Activated CD8-positive, alpha-beta T cell treated with anti-CD3 and anti-CD28 coated beads, Interleukin-2, amount 10 ng/mL, durations not matched to agents 7 days and 5 days (primary cell): ENCODE results near the gene ATR. TPM values are rescaled to one million over a fixed set of nuclear protein-coding genes. Genes with fewer than 3 reads are reported as not detected.
"Not testable (repeated sequence)": the region's sequence is repeated elsewhere in the genome, so short reads cannot be mapped to it uniquely, and the experiment has no call there.

ENCODE experiments used
- ATAC-seq: fragments of 150-1000 bp; cut with Tn5 transposase; one replicate; pipeline ENCODE4 v1.10.0; 2021; ENCODE audit warnings: moderate library complexity
- CTCF ChIA-PET: fragments of 350-600 bp; sonication (Branson Sonifier 250); formaldehyde crosslinking; loops from one replicate; lab custom pipeline; 2021; ENCODE audit warnings: antibody characterized with exemption; lab: Charles Lee
- POLR2A ChIA-PET: fragments of 350-600 bp; sonication (Branson Sonifier 250); formaldehyde crosslinking; loops from one replicate; lab custom pipeline; 2021; ENCODE audit warnings: antibody characterized with exemption; lab: Charles Lee
- DNase-seq: peaks from one replicate; pipeline ENCODE4 v3.0.0-alpha.2; 2020
- H3K27ac Mint-ChIP-seq: one replicate; pipeline ENCODE4 v1.8.0; 2021; ENCODE audit warnings: mild to moderate bottlenecking, mixed read lengths
- H3K27me3 Mint-ChIP-seq: one replicate; pipeline ENCODE4 v1.8.0; 2021; ENCODE audit warnings: low read depth, mixed read lengths
- H3K36me3 Mint-ChIP-seq: one replicate; pipeline ENCODE4 v1.8.0; 2021; ENCODE audit warnings: low read depth, mixed read lengths
- H3K4me1 Mint-ChIP-seq: one replicate; pipeline ENCODE4 v1.8.0; 2021; ENCODE audit warnings: low read depth, mixed read lengths
- H3K4me3 Mint-ChIP-seq: one replicate; pipeline ENCODE4 v1.8.0; 2021; ENCODE audit warnings: mild to moderate bottlenecking, mixed read lengths
- H3K9me3 Mint-ChIP-seq: one replicate; pipeline ENCODE4 v1.8.0; 2022; ENCODE audit warnings: mixed read lengths; ENCODE audit not compliant: insufficient read depth
- total RNA-seq, 2 experiments: library from RNA; stranded (reverse); gene quantifications; one replicate each; pipeline ENCODE4 v1.2.3, GENCODE V29; 2021

The ATR gene
- total RNA-seq, 2 experiments from 2014 or later, result 33.6 to 35.8 TPM

DNA sequence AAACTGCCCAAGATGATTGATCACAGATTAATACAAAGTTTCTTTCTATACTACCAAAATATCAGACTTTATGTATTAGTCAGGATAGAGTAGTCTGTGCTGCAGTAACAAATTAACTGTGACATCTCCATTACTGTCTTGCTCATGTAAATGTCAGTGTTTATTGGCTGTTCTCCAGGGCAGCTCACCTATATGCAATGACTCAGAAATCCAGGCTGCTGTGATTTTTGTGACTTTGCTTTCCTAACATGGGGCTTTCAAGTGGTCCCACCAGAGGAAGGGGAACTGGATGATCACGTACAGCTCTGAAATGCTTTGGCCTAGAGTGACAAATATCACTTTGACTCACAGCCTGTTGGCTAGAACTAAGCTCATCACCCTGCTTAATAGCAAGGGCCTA, 30.6 kb upstream of the ATR start:
- Mint-ChIP-seq H3K4me1 (no peaks in the 10 kb centered on the region), H3K27me3 (no peaks in the 10 kb centered on the region), H3K9me3 (no peaks in the 10 kb centered on the region), H3K27ac (no peak overlapping the region), H3K4me3 (no peak overlapping the region), H3K36me3 (no peaks in the 10 kb centered on the region)
- ChIA-PET CTCF (interaction anchor here (2.0 kb wide), 1 partner anchor 8 kb away, joined by 4 read pairs; no protein-coding TSS in a partner anchor), POLR2A (no interaction called here)
- no peak for ATAC-seq
- no peak for DNase-seq

DNA sequence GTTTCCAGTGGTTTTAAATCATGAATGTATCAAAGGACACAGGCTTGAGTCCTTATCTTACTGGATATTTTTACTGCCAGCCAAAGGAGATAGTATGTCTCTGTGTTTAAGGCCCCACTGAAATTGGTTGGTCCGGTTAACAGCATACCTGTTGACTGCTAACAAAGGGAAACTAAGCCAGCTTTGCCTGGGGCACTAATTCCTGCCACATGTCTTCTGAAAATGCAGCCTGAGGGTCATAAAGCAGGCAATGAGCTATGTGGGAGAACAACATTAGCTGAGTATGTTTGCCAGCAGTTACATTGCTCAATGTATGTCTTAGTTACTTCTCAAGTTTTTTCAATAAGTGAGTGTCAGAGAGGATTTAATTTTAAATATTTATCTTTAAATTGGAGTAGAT, 30.1 kb upstream of the ATR start:
- H3K4me1 Mint-ChIP-seq, result no peaks in the 10 kb centered on the region
- H3K27me3 Mint-ChIP-seq, result no peaks in the 10 kb centered on the region
- no peak overlapping the region for H3K27ac Mint-ChIP-seq
- POLR2A ChIA-PET, result no interaction called here
- no peaks in the 10 kb centered on the region for H3K9me3 Mint-ChIP-seq
- no peaks in the 10 kb centered on the region for H3K36me3 Mint-ChIP-seq
- no peak for ATAC-seq
- no peak for DNase-seq
- no peak overlapping the region for H3K4me3 Mint-ChIP-seq
- CTCF ChIA-PET, result interaction anchor here (0.7 kb wide), 1 partner anchor 220 kb away, joined by 3 read pairs; no protein-coding TSS in a partner anchor

DNA sequence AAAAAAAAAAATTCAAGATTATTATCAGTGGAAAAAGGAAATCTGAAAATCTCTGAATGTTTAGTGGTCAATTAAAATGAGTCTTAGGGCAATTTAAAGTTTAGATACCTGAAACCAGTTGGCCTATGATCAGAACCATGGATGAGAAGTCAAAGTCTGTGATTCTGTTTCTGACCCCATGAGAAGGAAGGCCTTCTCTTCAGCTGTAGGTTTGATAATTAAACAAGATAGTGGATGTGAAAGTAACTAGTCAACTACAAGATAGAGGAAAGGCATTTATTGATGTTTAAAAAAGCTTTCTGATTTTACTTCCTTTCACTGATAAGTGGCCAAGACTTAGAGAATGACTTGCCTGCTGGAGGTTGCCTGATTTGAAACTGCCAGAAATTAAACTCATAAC, 26.4 kb upstream of the ATR start:
- H3K36me3 Mint-ChIP-seq, result no peaks in the 10 kb centered on the region
- no peak overlapping the region for H3K4me3 Mint-ChIP-seq
- H3K27ac Mint-ChIP-seq, result no peak overlapping the region
- CTCF ChIA-PET, result interaction anchor here (0.7 kb wide), 1 partner anchor 10 kb away, joined by 3 read pairs; no protein-coding TSS in a partner anchor
- POLR2A ChIA-PET, result no interaction called here
- ATAC-seq, result no peak
- no peaks in the 10 kb centered on the region for H3K27me3 Mint-ChIP-seq
- no peaks in the 10 kb centered on the region for H3K4me1 Mint-ChIP-seq
- no peak for DNase-seq
- no peaks in the 10 kb centered on the region for H3K9me3 Mint-ChIP-seq

DNA sequence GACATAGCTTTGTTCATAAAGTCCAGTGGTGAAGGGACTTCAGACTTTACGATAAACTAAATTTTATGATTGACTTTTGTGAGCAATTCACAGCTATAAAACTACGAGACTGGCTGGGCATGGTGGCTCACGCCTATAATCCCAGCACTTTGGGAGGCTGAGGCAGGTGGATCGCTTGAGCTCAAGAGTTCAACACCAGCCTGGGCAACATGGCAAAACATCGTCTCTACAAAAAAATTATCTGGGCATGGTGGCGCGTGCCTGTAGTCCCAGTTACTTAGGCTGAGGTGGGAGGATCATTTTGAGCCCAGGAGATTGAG, 24.8 kb upstream of the ATR start:
- H3K4me3 Mint-ChIP-seq, ATAC-seq, POLR2A ChIA-PET, H3K27ac Mint-ChIP-seq, DNase-seq, H3K9me3 Mint-ChIP-seq, H3K4me1 Mint-ChIP-seq, H3K27me3 Mint-ChIP-seq, H3K36me3 Mint-ChIP-seq: not testable (repeated sequence)
- CTCF ChIA-PET, result interaction anchor here (1.2 kb wide), 1 partner anchor 16 kb away, joined by 4 read pairs; no protein-coding TSS in a partner anchor

DNA sequence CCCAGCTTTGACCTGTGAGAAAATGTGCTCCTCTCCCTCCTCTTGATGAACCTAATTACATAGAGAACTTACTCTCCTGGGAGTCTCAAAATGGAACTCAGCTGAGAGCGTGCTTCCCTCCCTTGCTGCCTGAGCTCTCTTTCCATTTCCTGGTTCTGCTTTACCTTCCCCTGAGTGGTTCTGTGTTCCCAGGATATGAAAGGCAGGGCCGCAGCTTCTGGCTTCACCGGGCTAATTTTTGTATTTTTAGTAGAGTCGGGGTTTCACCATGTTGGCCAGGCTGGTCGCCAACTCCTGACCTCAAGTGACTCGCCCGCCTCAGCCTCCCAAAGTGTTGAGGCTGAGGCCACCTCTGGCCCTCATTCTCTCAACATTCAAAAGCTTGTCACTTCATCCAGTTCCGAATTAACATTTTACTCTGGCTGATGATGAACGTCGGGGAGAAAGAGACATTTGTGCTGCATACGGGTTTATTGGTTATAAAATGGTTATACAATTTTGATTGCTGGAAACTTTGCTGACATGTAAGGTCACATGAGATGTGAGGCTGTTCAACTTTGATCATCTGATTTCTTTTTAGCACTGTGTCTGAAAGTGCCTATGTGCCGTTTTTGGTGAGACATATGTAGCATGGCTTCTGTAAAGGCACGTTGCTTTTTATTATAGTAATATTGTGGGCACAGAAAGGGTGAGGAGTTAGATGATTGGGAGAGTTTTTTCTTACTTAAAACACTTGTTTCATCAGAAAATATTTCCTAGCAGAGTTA, 24.3 kb upstream of the ATR start:
- H3K4me1 Mint-ChIP-seq, result no peaks in the 10 kb centered on the region
- no peaks in the 10 kb centered on the region for H3K36me3 Mint-ChIP-seq
- CTCF ChIA-PET, result interaction anchor here (0.7 to 1.4 kb wide), 3 partner anchors 9 to 78 kb away, joined by 3 to 4 read pairs (median 3); no protein-coding TSS in a partner anchor
- H3K4me3 Mint-ChIP-seq, result no peak overlapping the region
- DNase-seq, result no peak
- H3K9me3 Mint-ChIP-seq, result no peaks in the 10 kb centered on the region
- POLR2A ChIA-PET, result no interaction called here
- H3K27ac Mint-ChIP-seq, result no peak overlapping the region
- no peaks in the 10 kb centered on the region for H3K27me3 Mint-ChIP-seq
- no peak for ATAC-seq

DNA sequence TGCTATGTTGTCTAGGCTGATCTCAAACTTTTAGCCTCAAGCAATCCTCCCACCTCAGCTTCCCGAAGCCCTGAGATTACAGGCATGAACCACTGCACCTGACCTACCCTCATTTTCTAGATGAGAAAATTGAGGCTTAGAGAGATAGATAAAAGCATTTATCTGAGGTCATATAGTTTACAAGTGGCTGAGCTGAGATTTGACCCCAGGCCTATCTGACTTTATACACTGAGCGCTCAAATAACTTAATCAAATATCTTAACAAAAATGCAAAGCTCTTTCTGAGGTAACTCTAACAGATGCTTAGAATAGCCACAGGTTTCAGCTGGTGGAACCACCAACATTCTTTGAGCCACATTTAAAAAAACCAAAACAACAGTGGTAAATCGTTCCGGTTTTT, 23.2 kb upstream of the ATR start:
- POLR2A ChIA-PET, result no interaction called here
- Mint-ChIP-seq H3K27ac (no peak overlapping the region), H3K4me3 (no peak overlapping the region), H3K36me3 (no peaks in the 10 kb centered on the region), H3K4me1 (peaks cover 5% of the 10 kb centered on the region), H3K9me3 (no peaks in the 10 kb centered on the region), H3K27me3 (no peaks in the 10 kb centered on the region)
- DNase-seq (no peak), ATAC-seq (no peak)
- CTCF ChIA-PET, result interaction anchor here (1.4 to 1.6 kb wide), 2 partner anchors 9 to 10 kb away, joined by 3 to 4 read pairs; no protein-coding TSS in a partner anchor

- ATAC-seq (no peak), DNase-seq (no peak)
- H3K27me3 Mint-ChIP-seq, result peaks cover 4% of the 10 kb centered on the region
- no peaks in the 10 kb centered on the region for H3K36me3 Mint-ChIP-seq
- no peaks in the 10 kb centered on the region for H3K9me3 Mint-ChIP-seq
- no peak overlapping the region for H3K27ac Mint-ChIP-seq
- H3K4me1 Mint-ChIP-seq, result peaks cover 18% of the 10 kb centered on the region
- H3K4me3 Mint-ChIP-seq, result no peak overlapping the region
- ChIA-PET POLR2A (interaction anchor here (3.3 kb wide), 1 partner anchor 19 kb away, joined by 18 read pairs; the partner anchor contains the start of gene ATR), CTCF (interaction anchor here (0.9 to 1.0 kb wide), 2 partner anchors 11 to 19 kb away, joined by 3 to 5 read pairs; partner anchors contain the start of gene ATR)
Measured at GRCh38 chr3:142597906-142598305, 19.4 kb upstream of the ATR start.

DNA sequence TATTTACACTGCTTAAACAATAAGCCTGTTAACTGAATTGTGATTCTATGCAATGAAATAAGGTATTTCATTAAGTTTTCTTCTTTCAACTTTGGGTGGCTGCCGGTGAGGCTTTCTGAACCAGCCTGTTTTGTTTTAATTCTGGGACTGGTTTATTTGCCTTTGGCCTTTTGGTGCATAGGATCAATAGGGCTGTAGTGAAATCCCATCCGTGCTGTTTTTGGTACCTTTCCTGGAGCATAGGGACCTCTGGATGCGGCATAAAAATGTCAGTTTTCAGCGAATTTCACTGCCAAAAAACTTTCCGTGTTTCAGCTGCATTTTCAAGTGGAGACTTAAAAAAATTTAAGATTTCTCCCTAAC, 18.2 kb upstream of the ATR start:
- CTCF ChIA-PET, result no interaction called here
- H3K27me3 Mint-ChIP-seq, result peaks cover 7% of the 10 kb centered on the region
- POLR2A ChIA-PET, result interaction anchor here (1.0 to 3.3 kb wide), 2 partner anchors 18 to 404 kb away, joined by 3 to 18 read pairs; partner anchors contain the start of genes ATR and U2SURP
- no peak overlapping the region for H3K27ac Mint-ChIP-seq
- no peaks in the 10 kb centered on the region for H3K9me3 Mint-ChIP-seq
- H3K4me3 Mint-ChIP-seq, result peak overlapping the region; percentile 92
- peaks cover 18% of the 10 kb centered on the region for H3K4me1 Mint-ChIP-seq
- no peak for ATAC-seq
- H3K36me3 Mint-ChIP-seq, result no peaks in the 10 kb centered on the region
- no peak for DNase-seq

GRCh38 chr3:142595951-142596725, 17.6 kb upstream of the ATR start, which contains the start of gene PLS1:
Gene PLS1 (plus strand): TSS chr3:142596393. CDS start chr3:142664238, 67,845 bp downstream.
- peak within 1 kb of the TSS; percentile 82 for H3K27ac Mint-ChIP-seq
- DNase-seq (peak; percentile 83), ATAC-seq (peak; percentile 95)
- POLR2A ChIA-PET, result interaction anchor here (1.0 to 3.3 kb wide), 2 partner anchors 18 to 405 kb away, joined by 3 to 18 read pairs; partner anchors contain the start of genes ATR and U2SURP
- H3K4me1 Mint-ChIP-seq, result peaks cover 18% of the 10 kb centered on the region
- H3K36me3 Mint-ChIP-seq, result no peaks in the 10 kb centered on the region
- H3K9me3 Mint-ChIP-seq, result no peaks in the 10 kb centered on the region
- CTCF ChIA-PET, result no interaction called here
- H3K4me3 Mint-ChIP-seq, result peak within 1 kb of the TSS; percentile 92
- H3K27me3 Mint-ChIP-seq, result peaks cover 7% of the 10 kb centered on the region

DNA sequence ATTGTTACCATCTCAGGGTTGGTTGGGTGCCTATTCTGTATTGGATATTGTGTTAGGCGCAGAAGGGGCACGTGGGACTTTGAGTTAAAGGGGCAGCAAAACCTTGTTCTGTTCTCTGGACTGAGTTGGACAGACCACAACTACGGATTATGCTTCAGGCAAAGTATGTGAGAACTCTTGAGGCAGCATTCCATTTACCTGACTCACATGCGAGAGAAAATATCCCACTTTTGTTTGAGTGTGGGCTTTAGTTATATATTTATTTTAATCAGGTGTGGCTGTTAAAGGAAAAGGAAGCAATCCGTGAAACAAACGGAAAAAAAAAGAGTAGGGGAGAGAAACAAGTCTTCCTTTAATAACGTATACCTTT, 17.0 kb upstream of the ATR start:
- DNase-seq (no peak), ATAC-seq (no peak)
- Mint-ChIP-seq H3K9me3 (no peaks in the 10 kb centered on the region), H3K27ac (no peak overlapping the region), H3K4me3 (peak overlapping the region; percentile 92), H3K4me1 (peaks cover 18% of the 10 kb centered on the region), H3K27me3 (peaks cover 7% of the 10 kb centered on the region), H3K36me3 (no peaks in the 10 kb centered on the region)
- POLR2A ChIA-PET, result interaction anchor here (3.3 kb wide), 1 partner anchor 17 kb away, joined by 18 read pairs; the partner anchor contains the start of gene ATR
- CTCF ChIA-PET, result no interaction called here

- ATAC-seq, result no peak
- no peak for DNase-seq
- POLR2A ChIA-PET, result no interaction called here
- Mint-ChIP-seq H3K4me3 (peak overlapping the region; percentile 92), H3K4me1 (peaks cover 18% of the 10 kb centered on the region), H3K36me3 (no peaks in the 10 kb centered on the region), H3K27ac (no peak overlapping the region), H3K27me3 (peaks cover 11% of the 10 kb centered on the region), H3K9me3 (no peaks in the 10 kb centered on the region)
- CTCF ChIA-PET, result no interaction called here
Measured at GRCh38 chr3:142595141-142595540, 16.6 kb upstream of the ATR start.
